ENCODE data around the gene RAPGEF5.

DNA sequence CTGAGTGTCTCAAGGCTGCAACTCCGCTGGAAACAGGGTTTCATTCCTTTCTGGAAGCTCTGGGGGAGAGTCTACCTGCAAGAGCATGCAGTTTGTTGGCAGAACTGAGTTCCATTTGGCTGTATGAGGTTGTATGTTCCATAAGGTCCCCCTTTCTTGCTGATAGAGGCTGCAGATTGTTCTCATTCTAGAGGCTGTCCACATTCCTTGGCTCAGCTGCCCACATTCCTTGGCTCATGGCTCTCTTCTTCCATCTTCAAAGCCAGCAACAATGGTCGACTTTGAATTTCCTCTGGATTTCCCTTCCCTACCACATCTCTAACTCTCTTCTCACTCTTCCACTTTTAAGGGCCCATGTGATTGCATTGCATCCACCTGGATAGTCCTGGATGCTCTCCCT is 264.0 kb downstream of the RAPGEF5 start:
- TF ChIP-seq, protein P1, sequence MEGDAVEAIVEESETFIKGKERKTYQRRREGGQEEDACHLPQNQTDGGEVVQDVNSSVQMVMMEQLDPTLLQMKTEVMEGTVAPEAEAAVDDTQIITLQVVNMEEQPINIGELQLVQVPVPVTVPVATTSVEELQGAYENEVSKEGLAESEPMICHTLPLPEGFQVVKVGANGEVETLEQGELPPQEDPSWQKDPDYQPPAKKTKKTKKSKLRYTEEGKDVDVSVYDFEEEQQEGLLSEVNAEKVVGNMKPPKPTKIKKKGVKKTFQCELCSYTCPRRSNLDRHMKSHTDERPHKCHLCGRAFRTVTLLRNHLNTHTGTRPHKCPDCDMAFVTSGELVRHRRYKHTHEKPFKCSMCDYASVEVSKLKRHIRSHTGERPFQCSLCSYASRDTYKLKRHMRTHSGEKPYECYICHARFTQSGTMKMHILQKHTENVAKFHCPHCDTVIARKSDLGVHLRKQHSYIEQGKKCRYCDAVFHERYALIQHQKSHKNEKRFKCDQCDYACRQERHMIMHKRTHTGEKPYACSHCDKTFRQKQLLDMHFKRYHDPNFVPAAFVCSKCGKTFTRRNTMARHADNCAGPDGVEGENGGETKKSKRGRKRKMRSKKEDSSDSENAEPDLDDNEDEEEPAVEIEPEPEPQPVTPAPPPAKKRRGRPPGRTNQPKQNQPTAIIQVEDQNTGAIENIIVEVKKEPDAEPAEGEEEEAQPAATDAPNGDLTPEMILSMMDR (conservative IDR thresholded peaks at IDR 0.05) = no peak
- no peak for TF ChIP-seq ZFX (IDR thresholded peaks at IDR 0.05)

Data from C4-2B (cell line).